H1 (cell line): Measurements from ENCODE around the gene STX18. TPM values are rescaled to one million over a fixed set of nuclear protein-coding genes. Genes with fewer than 3 reads are reported as not detected.
"Not testable (repeated sequence)": the region's sequence is repeated elsewhere in the genome, so short reads cannot be mapped to it uniquely, and the experiment has no call there.

Experiments
- CTCF ChIA-PET: fragments of 300-600 bp; sonication (Branson Sonifier 250); formaldehyde crosslinking; loops from one replicate; lab custom pipeline; 2021; ENCODE audit not compliant: partially characterized antibody; lab: Charles Lee
- POLR2A ChIA-PET: fragments of 300-600 bp; sonication (Branson Sonifier 250); formaldehyde crosslinking; loops from one replicate; lab custom pipeline; 2021; ENCODE audit warnings: inconsistent platforms; ENCODE audit not compliant: partially characterized antibody; lab: Charles Lee
- DNase-seq, 2 experiments: peaks; one replicate each; pipeline versions ENCODE4 v3.0.0 to v3.0.0-alpha.2; 2010 to 2022; ENCODE audit warnings: low spot score in 2 of 2, low read depth in 1 of 2, mixed read lengths in 1 of 2
- FAIRE-seq: peaks from 2 replicates; lab custom pipeline; 2011; peaks lifted over from hg19 to GRCh38; lab: Jason Lieb, UNC
- H2AFZ ChIP-seq: 2 replicates; pipeline ENCODE4 v1.8.1; 2012; ENCODE audit warnings: low read length, inconsistent platforms
- H2AK5ac ChIP-seq: 2 replicates; pipeline ENCODE4 v1.6.1; 2013; ENCODE audit warnings: low read depth, low read length
- H2BK120ac ChIP-seq: replicated peaks from 2 replicates; pipeline ENCODE3; 2013; ENCODE audit warnings: low read depth, low read length, inconsistent platforms
- H2BK12ac ChIP-seq: 2 replicates; pipeline ENCODE4 v1.6.1; 2013; ENCODE audit warnings: low read depth, low read length
- H2BK15ac ChIP-seq: 2 replicates; pipeline ENCODE4 v1.6.1; 2013; ENCODE audit warnings: low read length
- H2BK20ac ChIP-seq: 2 replicates; pipeline ENCODE4 v1.6.1; 2013; ENCODE audit warnings: low read length
- H2BK5ac ChIP-seq: 2 replicates; pipeline ENCODE4 v1.6.1; 2013; ENCODE audit warnings: low read depth, low read length
- H3K14ac ChIP-seq: 2 replicates; pipeline ENCODE4 v1.6.1; 2013; ENCODE audit warnings: inconsistent platforms; ENCODE audit not compliant: insufficient read length
- H3K18ac ChIP-seq: 2 replicates; pipeline ENCODE4 v1.6.1; 2013; ENCODE audit warnings: low read length; ENCODE audit errors: extremely low read depth
- H3K23ac ChIP-seq: 2 replicates; pipeline ENCODE4 v1.6.1; 2013; ENCODE audit warnings: inconsistent platforms; ENCODE audit not compliant: insufficient read length
- H3K23me2 ChIP-seq: 2 replicates; pipeline ENCODE4 v1.6.1; 2013; ENCODE audit warnings: low read depth, low read length
- H3K27ac ChIP-seq: 2 replicates; pipeline ENCODE4 v1.6.1; 2011; ENCODE audit warnings: low read depth, low read length, inconsistent platforms
- H3K27me3 ChIP-seq, 4 experiments: replicated peaks in 1 of 4; 1 replicate in 1 of 4; 2 replicates in 3 of 4; pipeline versions ENCODE4 v1.6.1 to v1.8.1; 2011 to 2013; ENCODE audit warnings: low read length in 3 of 4, mild to moderate bottlenecking in 3 of 4, inconsistent platforms in 2 of 4, mixed read lengths in 2 of 4, moderate library complexity in 1 of 4; ENCODE audit not compliant: control insufficient read depth in 3 of 4, insufficient read depth in 3 of 4; ENCODE audit errors: extremely low read depth in 1 of 4
- H3K36me3 ChIP-seq, 4 experiments: 2 replicates each; pipeline versions ENCODE4 v1.6.1 to v1.8.1; 2011 to 2013; ENCODE audit warnings: mild to moderate bottlenecking in 4 of 4, low read length in 3 of 4, moderate library complexity in 2 of 4, control low read depth in 1 of 4, inconsistent platforms in 1 of 4; ENCODE audit not compliant: insufficient read depth in 4 of 4, control insufficient read depth in 2 of 4
- H3K4ac ChIP-seq: replicated peaks from 2 replicates; pipeline ENCODE3; 2013; ENCODE audit warnings: low read length, low read depth, mixed read lengths, inconsistent platforms; ENCODE audit not compliant: insufficient read length
- H3K4me1 ChIP-seq, 4 experiments: replicated peaks in 1 of 4; 1 replicate in 1 of 4; 2 replicates in 3 of 4; pipeline versions ENCODE4 v1.6.1 to v1.8.1; 2011 to 2013; ENCODE audit warnings: low read length in 3 of 4, inconsistent platforms in 2 of 4, mixed read lengths in 1 of 4; ENCODE audit not compliant: insufficient read depth in 4 of 4, control insufficient read depth in 3 of 4
- H3K4me2 ChIP-seq, 2 experiments: 2 replicates each; pipeline versions ENCODE4 v1.6.1 to v1.8.1; 2011 to 2013; ENCODE audit warnings: low read depth in 2 of 2, low read length in 2 of 2, control low read depth in 1 of 2, inconsistent platforms in 1 of 2, mild to moderate bottlenecking in 1 of 2; ENCODE audit not compliant: insufficient read depth in 1 of 2
- H3K4me3 ChIP-seq, 4 experiments: fragments of 200-600, 300-600 bp in 1 of 4; sonication (generic), shearing (Covaris generic), sonication (Bioruptor Twin) in 1 of 4; 2 replicates each; pipeline versions ENCODE4 v1.5.1 to v1.8.1; 2011 to 2016; ENCODE audit warnings: low read length in 4 of 4, low read depth in 3 of 4, control low read depth in 2 of 4, inconsistent platforms in 2 of 4, mild to moderate bottlenecking in 2 of 4, mixed read lengths in 1 of 4, moderate library complexity in 1 of 4; ENCODE audit not compliant: insufficient read depth in 2 of 4; ENCODE audit errors: extremely low read depth in 1 of 4
- H3K56ac ChIP-seq: replicated peaks from 2 replicates; pipeline ENCODE3; 2013; ENCODE audit warnings: low read depth, mild to moderate bottlenecking, mixed read lengths, low read length, inconsistent platforms; ENCODE audit not compliant: insufficient read length
- H3K79me1 ChIP-seq: 2 replicates; pipeline ENCODE4 v1.6.1; 2013; ENCODE audit warnings: low read depth, low read length, control low read depth
- H3K79me2 ChIP-seq, 2 experiments: 2 replicates each; pipeline versions ENCODE4 v1.6.1 to v1.8.1; 2012 to 2013; ENCODE audit warnings: low read length in 2 of 2, mild to moderate bottlenecking in 2 of 2, inconsistent platforms in 1 of 2; ENCODE audit not compliant: insufficient read depth in 2 of 2, control insufficient read depth in 1 of 2
- H3K9ac ChIP-seq, 4 experiments: replicated peaks in 1 of 4; 1 replicate in 1 of 4; 2 replicates in 3 of 4; pipeline versions ENCODE4 v1.6.1 to v1.8.1; 2011 to 2013; ENCODE audit warnings: low read depth in 3 of 4, low read length in 3 of 4, control low read depth in 2 of 4, mild to moderate bottlenecking in 2 of 4, moderate library complexity in 2 of 4, inconsistent platforms in 1 of 4; ENCODE audit errors: extremely low read depth in 1 of 4
- H3K9me3 ChIP-seq, 2 experiments: 2 replicates each; pipeline versions ENCODE4 v1.6.1 to v1.8.1; 2012 to 2013; ENCODE audit warnings: mild to moderate bottlenecking in 2 of 2, moderate library complexity in 2 of 2, control low read depth in 1 of 2, inconsistent platforms in 1 of 2, low read depth in 1 of 2, low read length in 1 of 2, mixed read lengths in 1 of 2; ENCODE audit not compliant: insufficient read depth in 2 of 2
- H4K20me1 ChIP-seq, 2 experiments: replicated peaks in 1 of 2; 2 replicates each; pipeline versions ENCODE3 to v1.8.1; 2011 to 2013; ENCODE audit warnings: inconsistent platforms in 2 of 2, low read length in 2 of 2, mild to moderate bottlenecking in 1 of 2; ENCODE audit not compliant: insufficient read depth in 2 of 2, control insufficient read depth in 1 of 2
- H4K5ac ChIP-seq: 2 replicates; pipeline ENCODE4 v1.6.1; 2013; ENCODE audit warnings: low read length, low read depth, mixed read lengths, inconsistent platforms; ENCODE audit not compliant: insufficient read length
- H4K8ac ChIP-seq: 2 replicates; pipeline ENCODE4 v1.8.0; 2013; ENCODE audit warnings: mild to moderate bottlenecking, moderate library complexity, low read length, inconsistent platforms; ENCODE audit not compliant: insufficient read depth; ENCODE audit errors: extremely low read depth
- H4K91ac ChIP-seq: replicated peaks from 2 replicates; pipeline ENCODE3; 2013; ENCODE audit warnings: low read length, mixed read lengths, inconsistent platforms; ENCODE audit not compliant: insufficient read length
- CHD1 ChIP-seq: IDR thresholded peaks from 2 replicates; pipeline ENCODE4 v1.6.1; 2012; ENCODE audit warnings: low read depth, low read length, improper control_type of control experiment
- JUN ChIP-seq: IDR thresholded peaks from 2 replicates; pipeline ENCODE4 v1.6.1; 2011; ENCODE audit warnings: low read depth, mild to moderate bottlenecking, improper control_type of control experiment, low read length
- WGBS, 2 experiments: shearing (Covaris generic) in 1 of 2; methylation state at CpG; one replicate each; pipeline versions ENCODE4 v1.1.6 to v1.1.7; 2013 to 2015; ENCODE audit warnings: low lambda C conversion rate in 2 of 2, mixed read lengths in 2 of 2, inconsistent platforms in 1 of 2, low coverage in 1 of 2, missing lambda C conversion rate in 1 of 2; ENCODE audit not compliant: insufficient replicate concordance in 2 of 2, insufficient coverage in 1 of 2, insufficient read length in 1 of 2; ENCODE audit errors: extremely low coverage in 1 of 2, missing lambda C conversion rate in 1 of 2; 5-methylcytosine and 5-hydroxymethylcytosine counted together
- polyA plus RNA-seq, 7 experiments: library from polyadenylated mRNA; depleted of rRNA in 3 of 7; stranded (reverse) in 5 of 7; unstranded in 2 of 7; fragments of >200 nt in 5 of 7; fragments of 200-250 nt in 2 of 7; gene quantifications; 1 replicate in 5 of 7; 2 replicates in 1 of 7; 4 replicates in 1 of 7; pipeline versions ENCODE4 v1.2.1 to v1.2.3, GENCODE V29; 2011 to 2013; ENCODE audit warnings: missing spikeins in 2 of 7, mixed read lengths in 2 of 7
- total RNA-seq: library from RNA; stranded (reverse); fragmentation: NEBNext Ultra II Directional; extraction: Animal tissue kit (Norgen Biotek cat#: 25700); gene quantifications from 2 replicates; pipeline ENCODE4 v1.2.1, GENCODE V29; 2021

STX18 gene
- total and polyA plus RNA-seq, 2 of the 8 experiments (the other 6 are each of a cell fraction or from before 2014, with no cell fraction given), result 14.6 to 18.3 TPM

GRCh38 chr4:4572821-4573220 is 31.0 kb upstream of the STX18 start (continued):
- TF ChIP-seq CHD1, result no peak
- TF ChIP-seq JUN, result no peak

DNA sequence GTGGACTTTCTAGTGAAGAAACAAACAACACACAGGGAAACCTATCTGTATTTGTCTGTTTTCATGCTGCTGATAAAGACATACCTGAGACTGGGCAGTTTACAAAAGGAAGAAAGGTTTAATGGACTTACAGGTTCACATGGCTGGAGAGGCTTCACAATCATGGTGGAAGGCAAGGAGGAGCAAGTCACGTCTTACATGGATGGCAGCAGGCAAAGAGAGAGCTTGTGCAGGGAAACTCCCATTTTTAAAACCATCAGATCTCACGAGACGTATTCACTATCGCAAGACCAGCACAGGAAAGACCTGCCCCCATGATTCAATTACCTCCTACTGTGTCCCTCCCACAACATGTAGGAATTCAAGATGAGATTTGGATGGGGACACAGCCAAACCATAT is 28.0 kb upstream of the STX18 start:
- FAIRE-seq, H2BK120ac ChIP-seq, H3K23ac ChIP-seq, H2BK20ac ChIP-seq, H2AK5ac ChIP-seq, H2BK12ac ChIP-seq, DNase-seq, H3K23me2 ChIP-seq, H3K79me1 ChIP-seq, H2BK5ac ChIP-seq, H3K4ac ChIP-seq, H4K8ac ChIP-seq, H3K14ac ChIP-seq, H3K9me3 ChIP-seq, H3K27ac ChIP-seq, H3K36me3 ChIP-seq, H4K5ac ChIP-seq, H3K4me2 ChIP-seq, H2BK15ac ChIP-seq, H3K4me1 ChIP-seq, H3K79me2 ChIP-seq, H3K18ac ChIP-seq, H4K91ac ChIP-seq, H3K4me3 ChIP-seq, H2AFZ ChIP-seq, H3K9ac ChIP-seq, H3K56ac ChIP-seq, POLR2A ChIA-PET: not testable (repeated sequence)
- CTCF ChIA-PET, result interaction anchor here (1.3 to 1.5 kb wide), 2 partner anchors 9 to 51 kb away, joined by 3 to 5 read pairs; no protein-coding TSS in a partner anchor
- WGBS, 2 experiments, result 98% methylated on average over 4 of the region's 4 CpGs; no CpG with 5 or more reads in 1 of the 2 experiments
- H4K20me1 ChIP-seq, result peaks cover 3 to 14% of the 10 kb centered on the region in 2 experiments
- peaks cover 0 to 13% (median 8%) of the 10 kb centered on the region in 4 experiments; a peak in 6 of 7 replicates for H3K27me3 ChIP-seq
